SK-N-SH (cell line): ENCODE data around the gene PFKFB2. TPM values are rescaled to one million over a fixed set of nuclear protein-coding genes. Genes with fewer than 3 reads are reported as not detected.

Experiments
- CTCF ChIA-PET: fragments of 300-600, 350-600 bp; formaldehyde crosslinking; extraction: SDS; loops from one replicate; lab custom pipeline; 2021; lab: Yijun Ruan, JAX
- POLR2A ChIA-PET: fragments of 350-600 bp; sonication (Branson Sonifier 250); formaldehyde crosslinking; extraction: SDS; loops from one replicate; lab custom pipeline; 2020; ENCODE audit warnings: antibody characterized with exemption, inconsistent platforms; lab: Yijun Ruan, JAX
- DNase-seq: peaks from one replicate; pipeline ENCODE4 v3.0.0; 2012
- H2AFZ ChIP-seq: fragments of 200-600 bp; sonication (generic); 2 replicates; pipeline ENCODE4 v1.8.1; 2016; ENCODE audit warnings: antibody characterized with exemption, mild to moderate bottlenecking, low read depth
- H3F3A ChIP-seq: fragments of 200-600 bp; sonication (generic); replicated peaks from 2 replicates; pipeline ENCODE3; 2016; ENCODE audit warnings: antibody characterized with exemption, mild to moderate bottlenecking; ENCODE audit not compliant: insufficient read depth
- H3K27ac ChIP-seq, 2 experiments: fragments of 200-500 bp in 1 of 2; fragments of 200-600 bp in 1 of 2; sonication (Bioruptor generic) in 1 of 2; sonication (generic), shearing (Covaris generic) in 1 of 2; 2 replicates each; pipeline versions ENCODE4 v1.5.1 to v1.6.1; 2014 to 2016; ENCODE audit warnings: low read depth in 2 of 2, inconsistent platforms in 1 of 2, low read length in 1 of 2, mild to moderate bottlenecking in 1 of 2, mixed read lengths in 1 of 2
- H3K27me3 ChIP-seq: fragments of 200-600 bp; sonication (generic), shearing (Covaris generic); 2 replicates; pipeline ENCODE4 v1.6.1; 2016; ENCODE audit warnings: mixed run types; ENCODE audit not compliant: insufficient read depth
- H3K36me3 ChIP-seq, 2 experiments: fragments of 200-500 bp in 1 of 2; fragments of 200-600 bp in 1 of 2; sonication (Bioruptor generic) in 1 of 2; sonication (generic) in 1 of 2; replicated peaks in 1 of 2; 2 replicates each; pipeline versions ENCODE3 to v1.5.1; 2014 to 2016; ENCODE audit warnings: low read length in 1 of 2, mild to moderate bottlenecking in 1 of 2; ENCODE audit not compliant: insufficient read depth in 2 of 2, control insufficient read depth in 1 of 2
- H3K4me1 ChIP-seq, 2 experiments: fragments of 200-500 bp in 1 of 2; fragments of 200-600 bp in 1 of 2; sonication (Bioruptor generic) in 1 of 2; sonication (generic), shearing (Covaris generic) in 1 of 2; 2 replicates each; pipeline versions ENCODE4 v1.5.1 to v1.6.1; 2014 to 2016; ENCODE audit warnings: low read depth in 1 of 2, low read length in 1 of 2, mixed run types in 1 of 2; ENCODE audit not compliant: insufficient read depth in 2 of 2, control insufficient read depth in 1 of 2
- H3K4me2 ChIP-seq: fragments of 200-600 bp; sonication (generic), shearing (Covaris generic); 2 replicates; pipeline ENCODE4 v1.6.1; 2017; ENCODE audit warnings: mixed run types
- H3K4me3 ChIP-seq, 2 experiments: fragments of 200-500 bp in 1 of 2; fragments of 200-600 bp in 1 of 2; sonication (Bioruptor generic) in 1 of 2; sonication (generic), shearing (Covaris generic) in 1 of 2; 2 replicates each; pipeline versions ENCODE4 v1.5.1 to v1.8.1; 2014 to 2016; ENCODE audit warnings: low read depth in 2 of 2, inconsistent platforms in 1 of 2, low read length in 1 of 2, mild to moderate bottlenecking in 1 of 2, mixed read lengths in 1 of 2, moderate library complexity in 1 of 2
- H3K79me2 ChIP-seq: fragments of 200-600 bp; sonication (generic); 2 replicates; pipeline ENCODE4 v1.8.1; 2017; ENCODE audit warnings: mild to moderate bottlenecking; ENCODE audit not compliant: insufficient read depth
- H3K9ac ChIP-seq: fragments of 200-600 bp; sonication (generic); 2 replicates; pipeline ENCODE4 v1.6.1; 2017; ENCODE audit warnings: mixed run types
- H3K9me2 ChIP-seq: fragments of 200-600 bp; sonication (generic); 2 replicates; pipeline ENCODE4 v1.6.1; 2017; ENCODE audit warnings: mixed run types
- H3K9me3 ChIP-seq: fragments of 200-600 bp; sonication (generic); 2 replicates; pipeline ENCODE4 v1.6.1; 2017; ENCODE audit warnings: mixed run types, mild to moderate bottlenecking, moderate library complexity
- H4K20me1 ChIP-seq: fragments of 200-600 bp; sonication (generic); 2 replicates; pipeline ENCODE4 v1.6.1; 2017; ENCODE audit warnings: mild to moderate bottlenecking, mixed run types; ENCODE audit not compliant: insufficient read depth
- CHD2 ChIP-seq: fragments of 150-350 bp; IDR thresholded peaks from 2 replicates; pipeline ENCODE4 v1.6.1; 2018; ENCODE audit warnings: low read length; ENCODE audit not compliant: partially characterized antibody
- IRF3 ChIP-seq: fragments of 150-350 bp; IDR thresholded peaks from 2 replicates; pipeline ENCODE4 v1.6.1; 2016; ENCODE audit warnings: mild to moderate bottlenecking, low read depth, low read length
- JUND ChIP-seq: IDR thresholded peaks from 2 replicates; pipeline ENCODE4 v1.4.0; 2012
- MAX ChIP-seq: IDR thresholded peaks from 2 replicates; pipeline ENCODE4 v1.4.0; 2012; ENCODE audit warnings: low read depth
- PBX3 ChIP-seq: IDR thresholded peaks from 2 replicates; pipeline ENCODE4; 2012
- REST ChIP-seq: IDR thresholded peaks from 2 replicates; pipeline ENCODE4 v1.6.1; 2012; ENCODE audit warnings: mild to moderate bottlenecking, low read depth, low read length, moderate library complexity
- SMC3 ChIP-seq: IDR thresholded peaks from 2 replicates; pipeline ENCODE4 v1.6.1; 2012; ENCODE audit warnings: low read depth, low read length, improper control_type of control experiment
- TAF1 ChIP-seq: IDR thresholded peaks from 2 replicates; pipeline ENCODE4 v1.6.1; 2012; ENCODE audit warnings: low read depth, mild to moderate bottlenecking, low read length, moderate library complexity, borderline replicate concordance
- TCF12 ChIP-seq: IDR thresholded peaks from 2 replicates; pipeline ENCODE4 v1.4.0; 2012
- USF1 ChIP-seq: IDR thresholded peaks from 2 replicates; pipeline ENCODE4 v1.4.0; 2012; ENCODE audit warnings: low read depth, borderline replicate concordance
- USF2 ChIP-seq: fragments of 150-350 bp; IDR thresholded peaks from 2 replicates; pipeline ENCODE4 v1.6.1; 2017; ENCODE audit warnings: antibody characterized with exemption, low read length, low read depth, borderline replicate concordance
- YY1 ChIP-seq: IDR thresholded peaks from 2 replicates; pipeline ENCODE4 v1.4.0; 2012; ENCODE audit warnings: low read depth, mild to moderate bottlenecking
- ZBTB33 ChIP-seq: IDR thresholded peaks from 2 replicates; pipeline ENCODE4 v1.4.0; 2012; ENCODE audit warnings: low read depth, borderline replicate concordance
- WGBS: methylation state at CpG from one replicate; pipeline ENCODE4 v1.1.6; 2017; ENCODE audit warnings: low lambda C conversion rate; 5-methylcytosine and 5-hydroxymethylcytosine counted together
- polyA plus RNA-seq, 3 experiments: library from polyadenylated mRNA; depleted of rRNA; stranded (reverse); fragments of >200 nt; gene quantifications; 2 replicates each; pipeline ENCODE4 v1.2.3, GENCODE V29; 2012

The PFKFB2 gene
- polyA plus RNA-seq, 1 of the 3 experiments (the other 2 are of a cell fraction) = 1.8 TPM

GRCh38 chr1:207054491-207054890 lies 1.4 kb downstream of the PFKFB2 start:
- POLR2A ChIA-PET = no interaction called here
- CTCF ChIA-PET = interaction anchor here (0.6 to 1.4 kb wide), 2 partner anchors 14 to 109 kb away, joined by 3 to 8 read pairs; no protein-coding TSS in a partner anchor
- WGBS = 71% methylated on average over 2 of the region's 2 CpGs

More at GRCh38 chr1:207054491-207054890, 1.4 kb downstream of the PFKFB2 start:
- Histone ChIP-seq H2AFZ (no peak overlapping the region; the same call in 1 of the 2 replicates), H3K36me3 (peaks cover 0 to under 1% of the 10 kb centered on the region in 2 experiments), H3K4me3 (no peak overlapping the region), H3K4me1 (peaks cover 14 to 18% of the 10 kb centered on the region in 2 experiments; a peak in 3 of 4 replicates), H3K4me2 (no peak overlapping the region), H3F3A (peaks cover 17% of the 10 kb centered on the region), H3K9me3 (no peaks in the 10 kb centered on the region), H4K20me1 (peaks cover 3% of the 10 kb centered on the region; the same call in 1 of the 2 replicates), H3K9me2 (no peaks in the 10 kb centered on the region), H3K27me3 (no peaks in the 10 kb centered on the region), H3K9ac (no peak overlapping the region), H3K27ac (no peak overlapping the region), H3K79me2 (peaks cover 13% of the 10 kb centered on the region)
- DNase-seq = no peak
- TF ChIP-seq PBX3 = no peak
- no peak for TF ChIP-seq IRF3
- no peak for TF ChIP-seq REST
- TF ChIP-seq CHD2 = no peak
- no peak for TF ChIP-seq USF1
- TF ChIP-seq JUND = no peak
- TF ChIP-seq YY1 = no peak
- no peak for TF ChIP-seq TCF12
- no peak for TF ChIP-seq SMC3
- no peak for TF ChIP-seq USF2
- no peak for TF ChIP-seq TAF1
- no peak for TF ChIP-seq MAX
- TF ChIP-seq ZBTB33 = no peak
- TF ChIP-seq, all 33 proteins: peak for 0
